Measurements from ENCODE around the gene PPP1R9B. TPM values are rescaled to one million over a fixed set of nuclear protein-coding genes. Genes with fewer than 3 reads are reported as not detected.

Gene PPP1R9B
- total RNA-seq, 1 experiment from 2014 or later, result 21.7 TPM

DNA sequence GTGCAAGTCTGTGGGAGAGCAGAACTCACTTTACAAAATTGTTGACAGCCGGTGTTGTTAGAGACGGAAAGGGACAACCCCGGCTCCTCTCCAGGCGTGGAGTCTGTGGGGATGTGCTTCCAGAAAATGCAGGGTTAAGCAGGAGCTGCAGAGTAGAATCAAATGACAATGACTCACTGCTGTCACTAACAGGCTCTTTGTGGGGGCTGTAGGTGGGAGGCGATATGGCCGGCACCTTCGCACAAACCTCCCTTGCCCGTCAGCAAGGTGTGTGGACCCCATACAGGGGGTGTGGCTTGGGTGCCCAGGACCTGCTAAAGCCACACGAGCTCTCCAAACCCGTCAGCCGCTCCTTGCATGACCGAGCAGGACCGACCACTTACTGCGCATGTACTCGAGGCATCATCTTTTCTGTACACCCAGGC is 49.5 kb downstream of the PPP1R9B start:
- Mint-ChIP-seq H3K27ac (no peak overlapping the region), H3K4me1 (peaks cover 19% of the 10 kb centered on the region), H3K36me3 (no peaks in the 10 kb centered on the region), H3K9me3 (no peaks in the 10 kb centered on the region), H3K4me3 (no peak overlapping the region), H3K27me3 (ENCODE audit: low read depth) (no peaks in the 10 kb centered on the region)
- DNase-seq (ENCODE audit: low spot score) (no peak), ATAC-seq (peak; percentile 45)
- ChIA-PET CTCF (interaction anchor here (1.0 to 2.7 kb wide), 8 partner anchors 11 to 148 kb away, joined by 3 to 14 read pairs (median 5); no protein-coding TSS in a partner anchor), POLR2A (interaction anchor here (1.1 to 1.5 kb wide), 2 partner anchors 51 to 60 kb away, joined by 4 read pairs; no protein-coding TSS in a partner anchor)
- TF ChIP-seq NR1H2 (CRISPR knock-in tag; IDR thresholded peaks at IDR 0.05) (no peak), FOXJ3 (CRISPR knock-in tag; IDR thresholded peaks at IDR 0.05; ENCODE audit: borderline replicate concordance) (no peak), MYBL2 (CRISPR knock-in tag; IDR thresholded peaks at IDR 0.05) (no peak), NFE2L1 (CRISPR knock-in tag; IDR thresholded peaks at IDR 0.05) (no peak), NFATC4 (CRISPR knock-in tag; IDR thresholded peaks at IDR 0.05) (no peak)
- TF ChIP-seq, protein P1, sequence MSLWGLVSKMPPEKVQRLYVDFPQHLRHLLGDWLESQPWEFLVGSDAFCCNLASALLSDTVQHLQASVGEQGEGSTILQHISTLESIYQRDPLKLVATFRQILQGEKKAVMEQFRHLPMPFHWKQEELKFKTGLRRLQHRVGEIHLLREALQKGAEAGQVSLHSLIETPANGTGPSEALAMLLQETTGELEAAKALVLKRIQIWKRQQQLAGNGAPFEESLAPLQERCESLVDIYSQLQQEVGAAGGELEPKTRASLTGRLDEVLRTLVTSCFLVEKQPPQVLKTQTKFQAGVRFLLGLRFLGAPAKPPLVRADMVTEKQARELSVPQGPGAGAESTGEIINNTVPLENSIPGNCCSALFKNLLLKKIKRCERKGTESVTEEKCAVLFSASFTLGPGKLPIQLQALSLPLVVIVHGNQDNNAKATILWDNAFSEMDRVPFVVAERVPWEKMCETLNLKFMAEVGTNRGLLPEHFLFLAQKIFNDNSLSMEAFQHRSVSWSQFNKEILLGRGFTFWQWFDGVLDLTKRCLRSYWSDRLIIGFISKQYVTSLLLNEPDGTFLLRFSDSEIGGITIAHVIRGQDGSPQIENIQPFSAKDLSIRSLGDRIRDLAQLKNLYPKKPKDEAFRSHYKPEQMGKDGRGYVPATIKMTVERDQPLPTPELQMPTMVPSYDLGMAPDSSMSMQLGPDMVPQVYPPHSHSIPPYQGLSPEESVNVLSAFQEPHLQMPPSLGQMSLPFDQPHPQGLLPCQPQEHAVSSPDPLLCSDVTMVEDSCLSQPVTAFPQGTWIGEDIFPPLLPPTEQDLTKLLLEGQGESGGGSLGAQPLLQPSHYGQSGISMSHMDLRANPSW (CRISPR knock-in tag; conservative IDR thresholded peaks at IDR 0.05; ENCODE audit: low read depth), result no peak
- TF ChIP-seq, protein P2, sequence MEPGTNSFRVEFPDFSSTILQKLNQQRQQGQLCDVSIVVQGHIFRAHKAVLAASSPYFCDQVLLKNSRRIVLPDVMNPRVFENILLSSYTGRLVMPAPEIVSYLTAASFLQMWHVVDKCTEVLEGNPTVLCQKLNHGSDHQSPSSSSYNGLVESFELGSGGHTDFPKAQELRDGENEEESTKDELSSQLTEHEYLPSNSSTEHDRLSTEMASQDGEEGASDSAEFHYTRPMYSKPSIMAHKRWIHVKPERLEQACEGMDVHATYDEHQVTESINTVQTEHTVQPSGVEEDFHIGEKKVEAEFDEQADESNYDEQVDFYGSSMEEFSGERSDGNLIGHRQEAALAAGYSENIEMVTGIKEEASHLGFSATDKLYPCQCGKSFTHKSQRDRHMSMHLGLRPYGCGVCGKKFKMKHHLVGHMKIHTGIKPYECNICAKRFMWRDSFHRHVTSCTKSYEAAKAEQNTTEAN (CRISPR knock-in tag; IDR thresholded peaks at IDR 0.05), result no peak
- TF ChIP-seq, protein P3, sequence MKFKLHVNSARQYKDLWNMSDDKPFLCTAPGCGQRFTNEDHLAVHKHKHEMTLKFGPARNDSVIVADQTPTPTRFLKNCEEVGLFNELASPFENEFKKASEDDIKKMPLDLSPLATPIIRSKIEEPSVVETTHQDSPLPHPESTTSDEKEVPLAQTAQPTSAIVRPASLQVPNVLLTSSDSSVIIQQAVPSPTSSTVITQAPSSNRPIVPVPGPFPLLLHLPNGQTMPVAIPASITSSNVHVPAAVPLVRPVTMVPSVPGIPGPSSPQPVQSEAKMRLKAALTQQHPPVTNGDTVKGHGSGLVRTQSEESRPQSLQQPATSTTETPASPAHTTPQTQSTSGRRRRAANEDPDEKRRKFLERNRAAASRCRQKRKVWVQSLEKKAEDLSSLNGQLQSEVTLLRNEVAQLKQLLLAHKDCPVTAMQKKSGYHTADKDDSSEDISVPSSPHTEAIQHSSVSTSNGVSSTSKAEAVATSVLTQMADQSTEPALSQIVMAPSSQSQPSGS (CRISPR knock-in tag; IDR thresholded peaks at IDR 0.05; ENCODE audit: borderline replicate concordance, low read depth), result no peak
- TF ChIP-seq, protein P4, sequence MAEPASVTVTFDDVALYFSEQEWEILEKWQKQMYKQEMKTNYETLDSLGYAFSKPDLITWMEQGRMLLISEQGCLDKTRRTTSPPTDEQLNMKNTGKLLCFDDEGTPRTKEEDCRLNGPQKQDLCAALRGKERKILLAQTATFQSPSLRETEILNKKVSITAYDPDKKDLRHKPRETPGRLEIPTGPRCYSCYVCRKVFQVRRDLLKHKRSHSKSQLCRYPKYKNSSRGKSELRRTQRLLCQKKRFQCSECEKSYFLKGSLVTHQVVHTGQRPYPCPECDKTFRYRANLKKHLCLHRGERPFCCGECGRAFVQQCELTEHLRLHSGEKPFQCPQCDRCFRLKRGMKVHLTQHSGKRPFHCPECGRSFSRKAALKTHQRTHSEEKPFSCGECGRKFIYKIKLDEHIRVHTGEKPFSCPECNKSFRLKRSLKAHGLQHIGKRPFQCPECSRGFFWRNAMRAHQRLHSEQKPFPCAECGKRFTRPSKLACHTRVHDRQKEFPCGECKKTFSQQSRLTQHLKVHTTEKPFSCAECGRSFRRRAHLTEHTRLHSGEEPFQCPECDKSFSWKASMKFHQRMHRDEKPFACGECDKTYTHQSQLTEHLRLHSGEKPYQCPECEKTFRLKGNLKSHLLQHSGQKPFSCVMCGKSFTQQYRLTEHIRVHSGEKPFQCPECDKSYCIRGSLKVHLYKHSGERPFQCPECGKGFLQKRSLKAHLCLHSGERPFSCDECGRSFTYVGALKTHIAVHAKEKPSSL (CRISPR knock-in tag; conservative IDR thresholded peaks at IDR 0.05), result no peak

DNA sequence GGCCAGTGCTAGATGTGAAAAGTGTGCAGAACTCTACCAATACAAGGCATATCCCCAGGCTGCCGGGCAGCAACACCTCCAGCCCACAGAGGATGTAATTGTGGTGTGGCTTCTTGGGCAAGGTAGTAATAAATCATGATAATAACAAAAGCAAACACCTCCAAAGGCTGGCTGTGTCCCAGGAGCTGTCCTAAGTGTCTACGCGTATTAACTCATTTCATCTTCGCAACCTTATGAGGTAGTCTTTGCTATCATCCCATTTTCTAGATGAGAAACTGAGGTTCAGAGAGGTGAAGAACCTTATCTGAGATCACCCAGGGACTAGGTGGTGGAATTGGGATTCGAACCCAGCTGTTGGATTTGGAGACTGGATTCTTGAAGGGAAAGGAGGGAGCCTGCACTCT is 50.0 kb downstream of the PPP1R9B start:
- no peak overlapping the region for H3K4me3 Mint-ChIP-seq
- CTCF ChIA-PET, result interaction anchor here (1.0 to 2.7 kb wide), 9 partner anchors 12 to 148 kb away, joined by 3 to 14 read pairs (median 5); no protein-coding TSS in a partner anchor
- TF ChIP-seq ZNF317 (CRISPR knock-in tag; IDR thresholded peaks at IDR 0.05; ENCODE audit: borderline replicate concordance, low read depth) (no peak), SP1 (CRISPR knock-in tag; conservative IDR thresholded peaks at IDR 0.05) (no peak), FOXK1 (CRISPR knock-in tag; IDR thresholded peaks at IDR 0.05) (no peak), GABPB1 (CRISPR knock-in tag; IDR thresholded peaks at IDR 0.05) (no peak), FOXP1 (CRISPR knock-in tag; IDR thresholded peaks at IDR 0.05; ENCODE audit: borderline replicate concordance) (no peak), CBFB (CRISPR knock-in tag; IDR thresholded peaks at IDR 0.05; ENCODE audit: low read depth) (no peak)
- TF ChIP-seq, protein P5, sequence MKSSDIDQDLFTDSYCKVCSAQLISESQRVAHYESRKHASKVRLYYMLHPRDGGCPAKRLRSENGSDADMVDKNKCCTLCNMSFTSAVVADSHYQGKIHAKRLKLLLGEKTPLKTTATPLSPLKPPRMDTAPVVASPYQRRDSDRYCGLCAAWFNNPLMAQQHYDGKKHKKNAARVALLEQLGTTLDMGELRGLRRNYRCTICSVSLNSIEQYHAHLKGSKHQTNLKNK (CRISPR knock-in tag; IDR thresholded peaks at IDR 0.05), result no peak
- TF ChIP-seq, protein P6, sequence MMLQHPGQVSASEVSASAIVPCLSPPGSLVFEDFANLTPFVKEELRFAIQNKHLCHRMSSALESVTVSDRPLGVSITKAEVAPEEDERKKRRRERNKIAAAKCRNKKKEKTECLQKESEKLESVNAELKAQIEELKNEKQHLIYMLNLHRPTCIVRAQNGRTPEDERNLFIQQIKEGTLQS (CRISPR knock-in tag; conservative IDR thresholded peaks at IDR 0.05), result no peak
- TF ChIP-seq, protein P7, sequence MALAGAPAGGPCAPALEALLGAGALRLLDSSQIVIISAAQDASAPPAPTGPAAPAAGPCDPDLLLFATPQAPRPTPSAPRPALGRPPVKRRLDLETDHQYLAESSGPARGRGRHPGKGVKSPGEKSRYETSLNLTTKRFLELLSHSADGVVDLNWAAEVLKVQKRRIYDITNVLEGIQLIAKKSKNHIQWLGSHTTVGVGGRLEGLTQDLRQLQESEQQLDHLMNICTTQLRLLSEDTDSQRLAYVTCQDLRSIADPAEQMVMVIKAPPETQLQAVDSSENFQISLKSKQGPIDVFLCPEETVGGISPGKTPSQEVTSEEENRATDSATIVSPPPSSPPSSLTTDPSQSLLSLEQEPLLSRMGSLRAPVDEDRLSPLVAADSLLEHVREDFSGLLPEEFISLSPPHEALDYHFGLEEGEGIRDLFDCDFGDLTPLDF (CRISPR knock-in tag; IDR thresholded peaks at IDR 0.05), result no peak

More for the DNA sequence above, 50.0 kb downstream of the PPP1R9B start:
- POLR2A ChIA-PET, result interaction anchor here (1.1 to 1.5 kb wide), 2 partner anchors 51 to 61 kb away, joined by 4 read pairs; no protein-coding TSS in a partner anchor
- H3K27me3 Mint-ChIP-seq (ENCODE audit: low read depth), result no peaks in the 10 kb centered on the region
- no peaks in the 10 kb centered on the region for H3K36me3 Mint-ChIP-seq
- H3K27ac Mint-ChIP-seq, result no peak overlapping the region
- peaks cover 22% of the 10 kb centered on the region for H3K4me1 Mint-ChIP-seq
- no peaks in the 10 kb centered on the region for H3K9me3 Mint-ChIP-seq
- no peak for DNase-seq (ENCODE audit: low spot score)
- ATAC-seq, result no peak

Measured in WTC11 (cell line).